CD14-positive monocyte (primary cell): ENCODE data around the gene ELMO1. TPM values are rescaled to one million over a fixed set of nuclear protein-coding genes. Genes with fewer than 3 reads are reported as not detected.

Experiments used
- DNase-seq, 3 donors: peaks; one replicate each; pipeline ENCODE4 v3.0.0-alpha.2; 2011 to 2022
- H2AFZ ChIP-seq: 2 replicates; pipeline ENCODE4 v1.6.0; 2012; ENCODE audit warnings: mild to moderate bottlenecking, low read depth, low read length, inconsistent platforms; ENCODE audit not compliant: insufficient read depth, poor library complexity, severe bottlenecking
- H3K27ac ChIP-seq, 2 donors: 1 replicate in 1 of 2; 2 replicates in 1 of 2; pipeline ENCODE4 v1.5.1; 2012 to 2013; ENCODE audit warnings: low read length in 2 of 2, control low read depth in 1 of 2, inconsistent platforms in 1 of 2, low read depth in 1 of 2, mild to moderate bottlenecking in 1 of 2
- H3K27me3 ChIP-seq, 2 donors: one replicate each; pipeline versions ENCODE4 v1.6.0 to v1.6.1; 2011 to 2013; ENCODE audit warnings: low read length in 2 of 2; ENCODE audit not compliant: control insufficient read depth in 2 of 2, insufficient read depth in 2 of 2
- H3K36me3 ChIP-seq, 2 donors: replicated peaks in 1 of 2; 1 replicate in 1 of 2; 2 replicates in 1 of 2; pipeline versions ENCODE4 v1.5.1 to v1.6.1; 2012 to 2013; ENCODE audit warnings: low read length in 2 of 2, control low read depth in 1 of 2, inconsistent platforms in 1 of 2, mild to moderate bottlenecking in 1 of 2; ENCODE audit not compliant: insufficient read depth in 2 of 2, control insufficient read depth in 1 of 2
- H3K4me1 ChIP-seq, 2 donors: 1 replicate in 1 of 2; 2 replicates in 1 of 2; pipeline versions ENCODE4 v1.5.1 to v1.6.1; 2012 to 2013; ENCODE audit warnings: low read length in 2 of 2, control low read depth in 1 of 2, inconsistent platforms in 1 of 2, mild to moderate bottlenecking in 1 of 2, moderate library complexity in 1 of 2; ENCODE audit not compliant: insufficient read depth in 2 of 2, control insufficient read depth in 1 of 2
- H3K4me2 ChIP-seq: replicated peaks from 2 replicates; pipeline ENCODE3; 2012; ENCODE audit warnings: low read length, moderate library complexity, mild to moderate bottlenecking; ENCODE audit not compliant: poor library complexity, severe bottlenecking; ENCODE audit errors: extremely low read depth
- H3K4me3 ChIP-seq, 3 experiments: fragments of 200-600 bp in 1 of 3; sonication (generic) in 1 of 3; replicated peaks in 1 of 3; 1 replicate in 2 of 3; 2 replicates in 1 of 3; pipeline ENCODE4 v1.5.1; 2011 to 2013; ENCODE audit warnings: low read length in 3 of 3, mild to moderate bottlenecking in 3 of 3, control low read depth in 2 of 3, low read depth in 2 of 3, inconsistent platforms in 1 of 3, moderate library complexity in 1 of 3
- H3K79me2 ChIP-seq: 2 replicates; pipeline ENCODE4 v1.6.0; 2012; ENCODE audit warnings: mild to moderate bottlenecking, control low read depth, inconsistent platforms, low read length, moderate library complexity; ENCODE audit not compliant: insufficient read depth
- H3K9ac ChIP-seq: 2 replicates; pipeline ENCODE4 v1.6.0; 2017; ENCODE audit warnings: low read length, mild to moderate bottlenecking; ENCODE audit not compliant: insufficient read depth, poor library complexity, severe bottlenecking
- H3K9me3 ChIP-seq, 2 donors: replicated peaks in 1 of 2; 1 replicate in 1 of 2; 2 replicates in 1 of 2; pipeline versions ENCODE4 v1.5.1 to v1.6.1; 2012 to 2013; ENCODE audit warnings: low read length in 2 of 2, control low read depth in 1 of 2; ENCODE audit not compliant: control insufficient read depth in 1 of 2, insufficient read depth in 1 of 2
- H4K20me1 ChIP-seq: 2 replicates; pipeline ENCODE4 v1.6.0; 2012; ENCODE audit warnings: mild to moderate bottlenecking, low read length, control low read depth, moderate library complexity; ENCODE audit not compliant: insufficient read depth
- H3K27ac Mint-ChIP-seq, 7 donors: one replicate each; pipeline ENCODE4 v1.8.0; 2020; ENCODE audit warnings: mild to moderate bottlenecking in 7 of 7, mixed read lengths in 7 of 7, moderate library complexity in 6 of 7, inconsistent platforms in 2 of 7
- H3K27me3 Mint-ChIP-seq, 3 donors: one replicate each; pipeline ENCODE4 v1.8.0; 2021 to 2022; ENCODE audit warnings: low read depth in 3 of 3, mild to moderate bottlenecking in 3 of 3, mixed read lengths in 3 of 3, moderate library complexity in 3 of 3, inconsistent platforms in 1 of 3
- H3K36me3 Mint-ChIP-seq, 2 donors: one replicate each; pipeline ENCODE4 v1.8.0; 2020; ENCODE audit warnings: mixed read lengths in 2 of 2, inconsistent platforms in 1 of 2, mild to moderate bottlenecking in 1 of 2
- H3K4me1 Mint-ChIP-seq: one replicate; pipeline ENCODE4 v1.8.0; 2020; ENCODE audit warnings: mild to moderate bottlenecking, mixed read lengths
- H3K4me3 Mint-ChIP-seq, 2 donors: one replicate each; pipeline ENCODE4 v1.8.0; 2020; ENCODE audit warnings: mild to moderate bottlenecking in 2 of 2, mixed read lengths in 2 of 2, moderate library complexity in 1 of 2
- H3K9me3 Mint-ChIP-seq, 7 donors: one replicate each; pipeline ENCODE4 v1.8.0; 2020 to 2022; ENCODE audit warnings: mixed read lengths in 7 of 7, mild to moderate bottlenecking in 6 of 7, moderate library complexity in 6 of 7, inconsistent platforms in 2 of 7
- CTCF ChIP-seq: fragments of 200-600 bp; IDR thresholded peaks from one replicate; pipeline ENCODE4 v1.8.0; 2022; ENCODE audit warnings: antibody characterized with exemption, mild to moderate bottlenecking
- WGBS: methylation state at CpG from one replicate; pipeline ENCODE4 v1.1.5; 2013; ENCODE audit warnings: missing lambda C conversion rate; ENCODE audit not compliant: insufficient coverage; 5-methylcytosine and 5-hydroxymethylcytosine counted together
- intact Hi-C, 2 donors: fragments of 100-400 bp; cut with micrococcal nuclease; formaldehyde crosslinking; loops; one replicate each; pipeline versions ENCODE4 v1.15.0 to v1.15.1; 2023
- polyA plus RNA-seq, 3 donors: library from polyadenylated mRNA; depleted of rRNA in 1 of 3; unstranded in 2 of 3; stranded (reverse) in 1 of 3; fragments of 300-500 nt in 2 of 3; fragments of >200 nt in 1 of 3; fragmentation: Illumina TruSeq in 2 of 3; gene quantifications; 1 replicate in 2 of 3; 2 replicates in 1 of 3; pipeline ENCODE4 v1.2.3, GENCODE V29; 2012 to 2021

The ELMO1 gene
- polyA plus RNA-seq, 3 donors: 46.6 to 50.2 (median 46.7) TPM

GRCh38 chr7:36942541-36942940 is 506.1 kb downstream of the ELMO1 start:
- peaks cover 0 to 2% (median 0%) of the 10 kb centered on the region in 3 donors for H3K27me3 Mint-ChIP-seq
- no peak overlapping the region for H3K9ac ChIP-seq
- H3K27ac Mint-ChIP-seq: no peak overlapping the region
- peaks cover 13 to 15% of the 10 kb centered on the region in 2 donors for H3K4me1 ChIP-seq
- H3K4me3 Mint-ChIP-seq: no peak overlapping the region
- H3K4me3 ChIP-seq: no peak overlapping the region
- peaks cover 23 to 34% of the 10 kb centered on the region in 2 donors for H3K9me3 ChIP-seq
- H2AFZ ChIP-seq: no peak overlapping the region
- no CpG with 5 or more reads among the region's 4 CpGs for WGBS
- no peak for TF ChIP-seq CTCF
- peaks cover 0 to 49% of the 10 kb centered on the region in 2 donors for H3K36me3 ChIP-seq
- H3K9me3 Mint-ChIP-seq: peaks cover 10 to 32% (median 24%) of the 10 kb centered on the region in 7 donors
- no peaks in the 10 kb centered on the region for H3K27me3 ChIP-seq
- peaks cover 54% of the 10 kb centered on the region for H4K20me1 ChIP-seq
- peaks cover 18% of the 10 kb centered on the region for H3K4me1 Mint-ChIP-seq
- no peak overlapping the region for H3K27ac ChIP-seq
- peaks cover 5% of the 10 kb centered on the region for H3K79me2 ChIP-seq
- intact Hi-C loops: no loop called here
- no peak overlapping the region for H3K4me2 ChIP-seq
- H3K36me3 Mint-ChIP-seq: peaks cover 25 to 38% of the 10 kb centered on the region in 2 donors
- no peak for DNase-seq

GRCh38 chr7:36942025-36942424 is 506.6 kb downstream of the ELMO1 start:
- Histone ChIP-seq H4K20me1 (peaks cover 50% of the 10 kb centered on the region), H3K4me3 (no peak overlapping the region), H3K9me3 (peaks cover 27 to 39% of the 10 kb centered on the region in 2 donors), H2AFZ (no peak overlapping the region), H3K27me3 (no peaks in the 10 kb centered on the region), H3K4me1 (peaks cover 13 to 15% of the 10 kb centered on the region in 2 donors), H3K9ac (no peak overlapping the region), H3K4me2 (no peak overlapping the region), H3K79me2 (peaks cover 5% of the 10 kb centered on the region), H3K36me3 (peaks cover 3 to 54% of the 10 kb centered on the region in 2 donors), H3K27ac (no peak overlapping the region)
- intact Hi-C loops: no loop called here
- WGBS: 100% methylated on average over 1 of the region's 3 CpGs
- Mint-ChIP-seq H3K36me3 (peaks cover 24 to 40% of the 10 kb centered on the region in 2 donors), H3K27me3 (peaks cover 0 to 2% (median 0%) of the 10 kb centered on the region in 3 donors), H3K4me3 (no peak overlapping the region), H3K4me1 (peaks cover 18% of the 10 kb centered on the region), H3K9me3 (peaks cover 14 to 37% (median 29%) of the 10 kb centered on the region in 7 donors), H3K27ac (no peak overlapping the region)
- no peak for TF ChIP-seq CTCF
- no peak for DNase-seq
